Osteoblast (primary cell): ENCODE data around the gene ZFP1. TPM values are rescaled to one million over a fixed set of nuclear protein-coding genes. Genes with fewer than 3 reads are reported as not detected.

Experiments
- DNase-seq: peaks from one replicate; pipeline ENCODE4 v3.0.0; 2011; ENCODE audit warnings: low spot score, mixed read lengths; ENCODE audit not compliant: insufficient read length; ENCODE audit errors: missing footprints
- H2AFZ ChIP-seq: 2 replicates; pipeline ENCODE4 v1.6.0; 2011; ENCODE audit warnings: mild to moderate bottlenecking, low read length
- H3K27ac ChIP-seq: 2 replicates; pipeline ENCODE4 v1.5.1; 2011; ENCODE audit warnings: mild to moderate bottlenecking, low read depth, low read length, moderate library complexity
- H3K27me3 ChIP-seq: 2 replicates; pipeline ENCODE4 v1.6.0; 2012; ENCODE audit warnings: mild to moderate bottlenecking, control low read depth, inconsistent platforms, low read length, moderate library complexity; ENCODE audit not compliant: insufficient read depth
- H3K36me3 ChIP-seq: 2 replicates; pipeline ENCODE4 v1.5.1; 2011; ENCODE audit warnings: mild to moderate bottlenecking, low read length, control low read depth, moderate library complexity; ENCODE audit not compliant: insufficient read depth
- H3K4me1 ChIP-seq: 2 replicates; pipeline ENCODE4 v1.5.1; 2011; ENCODE audit warnings: mild to moderate bottlenecking, low read length, control low read depth, moderate library complexity; ENCODE audit not compliant: insufficient read depth
- H3K4me2 ChIP-seq: 2 replicates; pipeline ENCODE4 v1.6.0; 2011; ENCODE audit warnings: mild to moderate bottlenecking, low read length; ENCODE audit not compliant: insufficient read depth
- H3K4me3 ChIP-seq: fragments of 200-600 bp; sonication (generic); 3 replicates; pipeline ENCODE4 v1.5.1; 2012; ENCODE audit warnings: mild to moderate bottlenecking, low read length, inconsistent platforms; ENCODE audit not compliant: insufficient read depth
- H3K79me2 ChIP-seq: 2 replicates; pipeline ENCODE4 v1.6.0; 2012; ENCODE audit warnings: mild to moderate bottlenecking, low read length, control low read depth, inconsistent platforms; ENCODE audit not compliant: insufficient read depth
- H3K9me3 ChIP-seq: 2 replicates; pipeline ENCODE4 v1.5.1; 2011; ENCODE audit warnings: low read depth, low read length, control low read depth
- H4K20me1 ChIP-seq: 2 replicates; pipeline ENCODE4 v1.6.0; 2012; ENCODE audit warnings: mild to moderate bottlenecking, low read length, control low read depth; ENCODE audit not compliant: insufficient read depth
- CTCF ChIP-seq: IDR thresholded peaks from 2 replicates; pipeline ENCODE4 v1.5.1; 2011; ENCODE audit warnings: mild to moderate bottlenecking, low read depth, low read length, moderate library complexity; ENCODE audit errors: extremely low read depth
- total RNA-seq: library from RNA; depleted of rRNA; stranded (reverse); fragments of >200 nt; gene quantifications from 2 replicates; pipeline ENCODE4 v1.2.3, GENCODE V29; 2012

Gene ZFP1
- total RNA-seq, 1 donor = 12.7 TPM

DNA sequence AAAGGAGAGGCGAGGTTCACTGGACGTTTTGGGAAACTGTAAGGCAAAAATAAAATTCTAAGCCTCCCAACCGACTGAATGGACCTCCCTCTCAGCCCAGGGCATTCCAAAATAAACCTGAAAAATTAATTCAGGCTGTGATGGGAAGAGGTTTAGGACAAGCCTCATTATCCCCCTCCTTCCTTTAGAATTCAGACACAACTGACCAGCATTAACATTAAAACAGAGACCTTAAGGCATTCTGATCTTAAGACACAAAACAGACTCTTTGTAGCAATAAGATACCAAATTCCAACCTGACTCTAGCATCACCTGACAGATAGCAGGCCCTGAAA, 31.4 kb upstream of the ZFP1 start:
- H3K4me2 ChIP-seq = peak overlapping the region; percentile 75
- peak overlapping the region; percentile 67 for H3K4me3 ChIP-seq
- H3K27me3 ChIP-seq = no peaks in the 10 kb centered on the region
- H3K4me1 ChIP-seq = peaks cover 4% of the 10 kb centered on the region
- no peak overlapping the region for H3K27ac ChIP-seq
- no peaks in the 10 kb centered on the region for H3K36me3 ChIP-seq
- no peak for TF ChIP-seq CTCF
- DNase-seq = no peak
- no peaks in the 10 kb centered on the region for H3K79me2 ChIP-seq
- H3K9me3 ChIP-seq = no peaks in the 10 kb centered on the region
- peak overlapping the region; percentile 66 for H2AFZ ChIP-seq
- peaks cover 2% of the 10 kb centered on the region for H4K20me1 ChIP-seq

DNA sequence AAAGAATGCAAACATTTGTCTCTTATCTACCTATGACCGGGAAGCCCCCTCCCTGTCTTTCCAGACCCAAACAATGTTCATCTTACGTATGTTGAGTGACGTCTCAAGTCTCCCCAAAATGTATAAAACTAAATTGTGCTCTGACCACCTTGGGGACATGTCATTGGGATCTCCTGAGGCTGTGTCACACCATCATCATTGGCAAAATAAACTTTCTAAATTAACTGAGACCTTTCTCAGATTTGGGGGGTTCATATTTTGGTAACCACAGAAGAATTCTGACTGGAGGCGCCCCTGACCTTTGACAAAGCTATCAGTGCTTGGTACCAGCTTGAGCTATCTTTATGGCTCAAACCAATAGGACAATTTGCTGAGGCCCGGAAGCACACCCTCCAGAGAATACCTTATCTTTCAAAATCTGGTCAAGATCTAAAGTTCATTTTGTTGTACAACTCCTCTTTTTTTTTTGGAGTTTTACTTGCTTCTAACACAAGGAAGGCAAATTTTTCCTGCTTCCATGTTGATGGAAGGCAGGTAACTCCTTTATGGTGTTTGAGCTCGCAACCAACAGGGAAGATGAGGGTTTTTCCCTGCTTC, 29.3 kb upstream of the ZFP1 start:
- Histone ChIP-seq H3K36me3 (no peaks in the 10 kb centered on the region), H3K4me2 (no peak overlapping the region), H4K20me1 (no peaks in the 10 kb centered on the region), H3K9me3 (peaks cover 3% of the 10 kb centered on the region), H2AFZ (no peak overlapping the region), H3K27me3 (no peaks in the 10 kb centered on the region), H3K79me2 (no peaks in the 10 kb centered on the region), H3K4me1 (peaks cover 4% of the 10 kb centered on the region), H3K27ac (no peak overlapping the region), H3K4me3 (no peak overlapping the region)
- no peak for TF ChIP-seq CTCF
- no peak for DNase-seq

- H4K20me1 ChIP-seq = no peaks in the 10 kb centered on the region
- no peaks in the 10 kb centered on the region for H3K27me3 ChIP-seq
- H3K4me1 ChIP-seq = peaks cover 4% of the 10 kb centered on the region
- no peak overlapping the region for H2AFZ ChIP-seq
- H3K79me2 ChIP-seq = no peaks in the 10 kb centered on the region
- H3K36me3 ChIP-seq = no peaks in the 10 kb centered on the region
- H3K9me3 ChIP-seq = peaks cover 3% of the 10 kb centered on the region
- no peak for DNase-seq
- H3K4me2 ChIP-seq = no peak overlapping the region
- TF ChIP-seq CTCF = no peak
- no peak overlapping the region for H3K4me3 ChIP-seq
- H3K27ac ChIP-seq = no peak overlapping the region
Observed at GRCh38 chr16:75120253-75120652, 28.1 kb upstream of the ZFP1 start.

DNA sequence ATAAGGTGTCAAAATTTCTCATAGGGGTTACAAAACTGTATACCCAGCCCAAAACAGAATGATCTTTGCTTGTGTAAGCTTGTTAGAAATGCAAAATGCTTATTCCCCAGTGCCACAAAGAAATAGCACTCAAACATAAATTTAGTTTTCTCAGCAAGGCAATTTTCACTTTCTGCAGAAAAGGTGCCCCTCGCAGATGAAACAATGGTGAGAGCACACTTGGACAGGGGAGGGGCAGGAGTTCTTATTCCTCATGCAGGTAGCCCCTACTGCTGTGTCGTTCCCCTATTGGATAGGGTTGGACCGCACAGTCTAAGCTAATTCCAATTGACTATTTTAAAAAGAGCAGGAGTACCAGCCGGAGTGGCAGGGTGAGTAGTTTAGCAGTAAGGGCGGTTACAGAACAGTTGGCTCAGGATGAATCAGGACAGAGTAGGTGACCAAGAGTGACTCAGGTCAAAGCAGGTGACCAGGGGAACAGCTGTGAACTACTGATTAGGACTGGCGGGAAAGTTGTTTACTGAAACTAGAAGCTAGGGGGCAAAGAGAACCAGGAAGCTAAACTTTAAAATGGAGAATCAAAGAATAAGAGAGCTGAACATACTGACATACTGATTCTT, 26.3 kb upstream of the ZFP1 start:
- no peak overlapping the region for H3K4me3 ChIP-seq
- H3K27ac ChIP-seq = no peak overlapping the region
- no peaks in the 10 kb centered on the region for H3K36me3 ChIP-seq
- H3K9me3 ChIP-seq = peaks cover 3% of the 10 kb centered on the region
- no peaks in the 10 kb centered on the region for H3K79me2 ChIP-seq
- no peak for DNase-seq
- no peak overlapping the region for H2AFZ ChIP-seq
- TF ChIP-seq CTCF = no peak
- H4K20me1 ChIP-seq = no peaks in the 10 kb centered on the region
- H3K27me3 ChIP-seq = no peaks in the 10 kb centered on the region
- no peak overlapping the region for H3K4me2 ChIP-seq
- H3K4me1 ChIP-seq = no peaks in the 10 kb centered on the region
